HG02885 (cell line): Measurements from ENCODE around the gene AHCTF1.

Experiments used
- ATAC-seq: cut with Tn5 transposase; IDR thresholded peaks from one replicate; pipeline ENCODE4 v1.9.1; 2021; ENCODE audit warnings: mild to moderate bottlenecking; ENCODE audit not compliant: unreplicated experiment, poor library complexity

Gene AHCTF1

GRCh38 chr1:246801241-246802020 is 130.3 kb downstream of the AHCTF1 start:
- ATAC-seq = no peak

GRCh38 chr1:246800756-246801155 is 131.0 kb downstream of the AHCTF1 start:
- no peak for ATAC-seq

- ATAC-seq = no peak
Observed at GRCh38 chr1:246800356-246800755, 131.4 kb downstream of the AHCTF1 start.

GRCh38 chr1:246798606-246799496 is 132.9 kb downstream of the AHCTF1 start:
- ATAC-seq = no peak

- ATAC-seq = no peak
Observed at GRCh38 chr1:246798107-246798506, 133.6 kb downstream of the AHCTF1 start.

- ATAC-seq = no peak
Observed at GRCh38 chr1:246797597-246797996, 134.2 kb downstream of the AHCTF1 start.

- ATAC-seq = no peak
Observed at GRCh38 chr1:246797157-246797556, 134.6 kb downstream of the AHCTF1 start.

- ATAC-seq = no peak
Observed at GRCh38 chr1:246795906-246796694, 135.6 kb downstream of the AHCTF1 start.

- no peak for ATAC-seq
Observed at GRCh38 chr1:246794828-246795671, 136.7 kb downstream of the AHCTF1 start.

- no peak for ATAC-seq
Observed at GRCh38 chr1:246794048-246794827, 137.5 kb downstream of the AHCTF1 start.

GRCh38 chr1:246793356-246793896 is 138.3 kb downstream of the AHCTF1 start:
- ATAC-seq = no peak

- no peak for ATAC-seq
Observed at GRCh38 chr1:246792603-246793002, 139.1 kb downstream of the AHCTF1 start.

GRCh38 chr1:246791303-246791918 is 140.3 kb downstream of the AHCTF1 start:
- ATAC-seq = no peak

GRCh38 chr1:246790833-246791232 is 140.9 kb downstream of the AHCTF1 start:
- no peak for ATAC-seq

- ATAC-seq = no peak
Observed at GRCh38 chr1:246790364-246790763, 141.4 kb downstream of the AHCTF1 start.

GRCh38 chr1:246789454-246790339 is 142.1 kb downstream of the AHCTF1 start:
- no peak for ATAC-seq
